Right atrium auricular region (tissue), 2 donors: ENCODE results near the gene DLL4. TPM values are rescaled to one million over a fixed set of nuclear protein-coding genes. Genes with fewer than 3 reads are reported as not detected.

Experiments
- DNase-seq: peaks from one replicate; pipeline ENCODE4 v3.0.0-alpha.2; 2019; ENCODE audit warnings: low spot score
- H3K27ac ChIP-seq, 2 donors: fragments of 200-600 bp; sonication (generic); 1 replicate in 1 of 2; 2 replicates in 1 of 2; pipeline ENCODE4 v1.5.1; 2016 to 2019
- H3K27me3 ChIP-seq, 2 donors: fragments of 200-600 bp; sonication (generic); one replicate each; pipeline versions ENCODE4 v1.5.1 to v1.6.0; 2017 to 2019
- H3K36me3 ChIP-seq: fragments of 200-600 bp; sonication (generic); one replicate; pipeline ENCODE4 v1.5.1; 2016
- H3K4me1 ChIP-seq, 2 donors: fragments of 200-600 bp; sonication (generic); one replicate each; pipeline versions ENCODE4 v1.5.1 to v1.6.0; 2017 to 2019
- H3K4me3 ChIP-seq, 2 donors: fragments of 200-600 bp; sonication (generic); 1 replicate in 1 of 2; 2 replicates in 1 of 2; pipeline ENCODE4 v1.5.1; 2017 to 2019; ENCODE audit warnings: mild to moderate bottlenecking in 1 of 2, moderate library complexity in 1 of 2
- H3K9me3 ChIP-seq, 2 donors: fragments of 200-600 bp; sonication (generic); one replicate each; pipeline ENCODE4 v1.5.1; 2019
- total RNA-seq, 2 donors: library from RNA; depleted of rRNA; stranded (reverse); fragments of >200 nt; gene quantifications; one replicate each; pipeline ENCODE4 v1.1.0, GENCODE V29; 2016
- TF ChIP-seq, protein P1 (sequence below), 2 donors: fragments of 200-600 bp; sonication (generic); IDR thresholded peaks; one replicate each; pipeline ENCODE4 v1.5.1; 2019; ENCODE audit warnings: antibody characterized with exemption in 2 of 2

DLL4 gene
- total RNA-seq, 2 donors from 2014 or later, result 7.5 to 9.8 TPM

DNA sequence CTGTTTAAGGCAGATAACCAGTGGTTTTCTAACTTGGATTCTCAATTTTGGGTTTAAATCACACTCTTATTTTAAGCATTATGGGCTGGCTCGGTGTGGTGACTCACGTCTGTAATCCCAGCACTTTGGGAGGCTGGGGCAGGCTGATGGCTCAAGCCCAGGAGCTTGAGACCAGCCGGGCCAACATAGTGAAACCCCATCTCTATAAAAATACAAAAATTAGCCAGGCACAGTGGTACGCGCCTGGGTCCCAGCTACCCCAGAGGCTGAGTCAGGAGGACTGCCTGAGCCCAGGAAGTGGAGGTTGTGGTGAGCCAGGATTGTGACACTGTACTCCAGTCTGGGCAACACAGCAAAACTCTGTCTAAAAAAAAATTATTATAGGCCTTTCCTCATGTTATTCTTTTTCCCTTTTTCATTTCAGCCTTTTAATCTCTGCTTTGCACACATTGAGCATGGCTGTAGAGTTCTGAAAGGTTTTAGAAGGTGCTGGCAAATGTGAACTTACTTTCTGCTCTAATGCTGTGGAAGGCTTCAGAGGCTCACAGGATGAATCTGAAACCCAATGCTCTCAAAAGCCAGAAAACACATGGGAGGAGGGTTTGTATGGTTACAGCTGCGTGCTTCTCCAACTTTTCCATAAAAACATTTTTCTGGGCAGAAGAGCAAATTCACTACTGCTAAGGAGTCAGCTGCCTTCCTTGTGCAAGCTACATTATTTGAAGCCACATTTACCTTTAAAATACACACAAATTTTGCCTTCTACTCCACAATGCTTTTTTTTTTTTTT, 56.6 kb downstream of the DLL4 start:
- Histone ChIP-seq H3K27ac (no peak overlapping the region), H3K4me1 (no peaks in the 10 kb centered on the region), H3K27me3 (no peaks in the 10 kb centered on the region), H3K36me3 (peaks cover 82% of the 10 kb centered on the region), H3K9me3 (no peaks in the 10 kb centered on the region), H3K4me3 (no peak overlapping the region)
- DNase-seq, result no peak
- TF ChIP-seq, protein P1, sequence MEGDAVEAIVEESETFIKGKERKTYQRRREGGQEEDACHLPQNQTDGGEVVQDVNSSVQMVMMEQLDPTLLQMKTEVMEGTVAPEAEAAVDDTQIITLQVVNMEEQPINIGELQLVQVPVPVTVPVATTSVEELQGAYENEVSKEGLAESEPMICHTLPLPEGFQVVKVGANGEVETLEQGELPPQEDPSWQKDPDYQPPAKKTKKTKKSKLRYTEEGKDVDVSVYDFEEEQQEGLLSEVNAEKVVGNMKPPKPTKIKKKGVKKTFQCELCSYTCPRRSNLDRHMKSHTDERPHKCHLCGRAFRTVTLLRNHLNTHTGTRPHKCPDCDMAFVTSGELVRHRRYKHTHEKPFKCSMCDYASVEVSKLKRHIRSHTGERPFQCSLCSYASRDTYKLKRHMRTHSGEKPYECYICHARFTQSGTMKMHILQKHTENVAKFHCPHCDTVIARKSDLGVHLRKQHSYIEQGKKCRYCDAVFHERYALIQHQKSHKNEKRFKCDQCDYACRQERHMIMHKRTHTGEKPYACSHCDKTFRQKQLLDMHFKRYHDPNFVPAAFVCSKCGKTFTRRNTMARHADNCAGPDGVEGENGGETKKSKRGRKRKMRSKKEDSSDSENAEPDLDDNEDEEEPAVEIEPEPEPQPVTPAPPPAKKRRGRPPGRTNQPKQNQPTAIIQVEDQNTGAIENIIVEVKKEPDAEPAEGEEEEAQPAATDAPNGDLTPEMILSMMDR (IDR thresholded peaks at IDR 0.05), result no peak

DNA sequence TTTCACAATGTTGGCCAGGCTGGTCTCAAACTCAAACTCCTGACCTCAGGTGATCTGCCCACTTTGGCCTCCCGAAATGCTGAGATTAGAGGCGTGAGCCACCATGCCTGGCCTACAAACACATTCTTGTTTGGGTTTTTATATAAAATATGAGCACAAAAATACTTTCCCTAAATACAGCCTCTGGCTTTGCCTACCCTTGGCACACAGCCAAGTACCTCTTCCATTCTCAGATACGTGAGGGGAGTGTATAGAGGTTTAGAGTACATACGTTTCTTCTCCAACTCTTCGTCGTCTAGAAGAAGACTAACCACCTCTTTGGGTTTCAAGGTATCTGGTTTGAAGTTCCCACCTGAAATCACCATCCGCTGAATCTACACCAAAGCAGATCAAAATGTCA, 57.7 kb downstream of the DLL4 start:
- Histone ChIP-seq H3K27ac (no peak overlapping the region), H3K36me3 (peaks cover 71% of the 10 kb centered on the region), H3K27me3 (no peaks in the 10 kb centered on the region), H3K4me3 (no peak overlapping the region), H3K4me1 (no peaks in the 10 kb centered on the region), H3K9me3 (no peaks in the 10 kb centered on the region)
- no peak for DNase-seq
- TF ChIP-seq, protein P1 (IDR thresholded peaks at IDR 0.05), result no peak

DNA sequence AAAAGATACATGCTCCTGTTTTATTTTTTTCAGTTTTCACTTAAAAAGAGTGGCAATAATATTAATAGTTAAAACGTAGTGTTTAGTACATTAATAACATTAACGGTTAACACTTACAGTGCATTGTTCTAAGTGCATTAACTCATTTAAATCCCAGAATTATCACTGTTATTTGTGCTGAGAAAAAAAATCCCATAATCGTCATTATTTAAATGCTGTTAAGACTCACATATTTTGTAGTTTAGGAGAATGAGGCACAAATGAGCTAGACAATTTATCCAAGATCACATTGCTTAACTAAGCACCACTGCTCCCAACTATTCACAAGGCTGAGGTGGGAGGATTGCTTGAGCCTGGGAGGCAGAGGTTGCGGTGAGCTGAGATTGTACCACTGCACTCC, 59.0 kb downstream of the DLL4 start:
- H3K27me3 ChIP-seq, result no peaks in the 10 kb centered on the region
- no peaks in the 10 kb centered on the region for H3K4me1 ChIP-seq
- H3K27ac ChIP-seq, result no peak overlapping the region
- H3K9me3 ChIP-seq, result no peaks in the 10 kb centered on the region
- H3K4me3 ChIP-seq, result no peak overlapping the region
- peaks cover 58% of the 10 kb centered on the region for H3K36me3 ChIP-seq
- no peak for DNase-seq
- TF ChIP-seq, protein P1 (IDR thresholded peaks at IDR 0.05), result no peak

Other genes with a start within 250 kb of the DLL4 start
- under 1 TPM in 1 of 2 donors, not detected in 1; 0.30 TPM for gene RAD51, start 234.2 kb upstream of the DLL4 start, total RNA-seq
- gene RMDN3, start 174.1 kb upstream of the DLL4 start, total RNA-seq, result 10 to 100 TPM; 12.4 to 14.4 TPM
- gene GCHFR, start 165.3 kb upstream of the DLL4 start, total RNA-seq, result 10 to 100 TPM in 1 of 2 donors, 1 to 10 TPM in 1; 9.7 to 33.8 TPM
- gene C15orf62, start 159.4 kb upstream of the DLL4 start, total RNA-seq, result under 1 TPM in 1 of 2 donors, not detected in 1; 0.83 TPM
- gene ZFYVE19, start 122.3 kb upstream of the DLL4 start, total RNA-seq, result 10 to 100 TPM; 10.1 to 14.8 TPM
- gene DNAJC17, start 121.9 kb upstream of the DLL4 start, total RNA-seq, result 10 to 100 TPM; 11.6 to 15.7 TPM
- not detected for gene PPP1R14D, start 100.6 kb upstream of the DLL4 start, total RNA-seq
- 10 to 100 TPM in 1 of 2 donors, 1 to 10 TPM in 1; 6.5 to 13.0 TPM for gene SPINT1, start 85.3 kb upstream of the DLL4 start, total RNA-seq
- gene RHOV, start 55.1 kb upstream of the DLL4 start, total RNA-seq, result not detected
- gene VPS18, start 34.9 kb upstream of the DLL4 start, total RNA-seq, result 10 to 100 TPM; 18.1 to 26.1 TPM
- gene CHAC1, start 24.1 kb downstream of the DLL4 start, total RNA-seq, result 10 to 100 TPM; 11.9 to 36.1 TPM
- 10 to 100 TPM in 1 of 2 donors, 1 to 10 TPM in 1; 9.4 to 16.4 TPM for gene INO80, start 186.9 kb downstream of the DLL4 start, total RNA-seq